Stomach (tissue), 9 donors: ENCODE data around the gene DGKK. TPM values are rescaled to one million over a fixed set of nuclear protein-coding genes. Genes with fewer than 3 reads are reported as not detected.

ENCODE experiments used
- DNase-seq, 2 donors: peaks; one replicate each; pipeline versions ENCODE4 v3.0.0 to v3.0.0-alpha.2; 2013 to 2019
- H3K27ac ChIP-seq, 5 donors: fragments of 200-600 bp in 4 of 5; sonication (generic) in 4 of 5; one replicate each; pipeline ENCODE4 v1.5.1; 2013 to 2019; ENCODE audit warnings: mild to moderate bottlenecking in 1 of 5, moderate library complexity in 1 of 5
- H3K27me3 ChIP-seq, 3 donors: fragments of 200-600 bp; sonication (generic); one replicate each; pipeline ENCODE4 v1.5.1; 2017 to 2019; ENCODE audit warnings: mixed run types in 1 of 3
- H3K36me3 ChIP-seq, 4 donors: fragments of 200-600 bp; sonication (generic); 1 replicate in 3 of 4; 2 replicates in 1 of 4; pipeline ENCODE4 v1.5.1; 2016 to 2019
- H3K4me1 ChIP-seq, 4 donors: fragments of 200-600 bp; sonication (generic); one replicate each; pipeline ENCODE4 v1.5.1; 2016 to 2019
- H3K4me3 ChIP-seq, 4 donors: fragments of 200-600 bp; sonication (generic) in 3 of 4; one replicate each; pipeline ENCODE4 v1.5.1; 2016 to 2019; ENCODE audit warnings: mild to moderate bottlenecking in 1 of 4
- H3K9me3 ChIP-seq, 4 donors: fragments of 200-600 bp; sonication (generic); one replicate each; pipeline ENCODE4 v1.5.1; 2016 to 2019
- CTCF ChIP-seq, 7 experiments: fragments of 450-650 bp in 4 of 7; fragments of 200-600 bp in 3 of 7; sonication (generic) in 3 of 7; IDR thresholded peaks; one replicate each; pipeline ENCODE4 v1.5.1; 2016 to 2019; ENCODE audit warnings: antibody characterized with exemption in 7 of 7, control low read depth in 2 of 7, mild to moderate bottlenecking in 1 of 7
- EP300 ChIP-seq: sonication (generic); formaldehyde crosslinking; IDR thresholded peaks from one replicate; pipeline ENCODE4 v1.6.1; 2017; ENCODE audit warnings: antibody characterized with exemption
- POLR2A ChIP-seq, 4 donors: fragments of 450-650 bp; IDR thresholded peaks; one replicate each; pipeline ENCODE4 v1.6.1; 2016; ENCODE audit warnings: antibody characterized with exemption in 4 of 4, control low read depth in 2 of 4, mild to moderate bottlenecking in 1 of 4, moderate library complexity in 1 of 4
- POLR2AphosphoS5 ChIP-seq, 3 donors: sonication (generic); formaldehyde crosslinking; IDR thresholded peaks; one replicate each; pipeline ENCODE4 v1.6.1; 2016; ENCODE audit warnings: antibody characterized with exemption in 3 of 3
- WGBS, 5 donors: extraction: QIAGEN DNeasy Blood & Tissue Kit in 3 of 5; methylation state at CpG; one replicate each; pipeline versions ENCODE4 v1.1.5 to v1.1.7; 2013 to 2018; 5-methylcytosine and 5-hydroxymethylcytosine counted together
- intact Hi-C: fragments of 100-400 bp; cut with DNase I; formaldehyde crosslinking; loops from one replicate; pipeline ENCODE4 v1.15.1; 2023; ENCODE audit warnings: low total_unique reads
- polyA plus RNA-seq, 3 donors: library from polyadenylated mRNA; stranded (reverse); fragments of 200-250 nt; gene quantifications; one replicate each; pipeline ENCODE4 v1.2.3, GENCODE V29; 2013
- total RNA-seq, 5 donors: library from RNA; depleted of rRNA; stranded (reverse); fragments of >200 nt; gene quantifications; one replicate each; pipeline versions ENCODE4 v1.1.0 to v1.2.3, GENCODE V29; 2014 to 2016
- donor health status: healthy with polysubstance abuse.
- donor health status: Bipolar disorder and iron deficiency.
- donor health status: healthy.

DGKK gene
- total and polyA plus RNA-seq, 8 donors, result 0.06 to 1.8 TPM; not detected in 6

DNA sequence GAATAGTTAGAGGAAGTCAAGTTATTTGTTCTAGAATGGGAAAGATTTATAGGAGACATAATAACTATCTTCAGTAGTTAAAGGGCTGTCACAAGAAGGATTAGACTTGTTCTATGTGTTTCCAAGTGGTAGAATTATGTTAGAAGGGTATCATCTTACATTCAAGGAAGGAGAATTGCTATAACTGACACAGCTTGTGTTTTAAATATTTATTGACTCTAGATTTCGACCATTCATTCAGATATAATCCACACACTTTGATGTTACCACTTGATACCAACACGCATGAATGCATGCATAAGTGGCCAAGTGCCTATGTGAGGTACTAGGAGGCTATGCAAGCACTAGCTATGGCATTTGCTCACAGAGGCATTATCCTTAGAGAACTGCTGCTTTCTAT, 143.4 kb downstream of the DGKK start:
- TF ChIP-seq POLR2A (IDR thresholded peaks at IDR 0.05), result no peak
- no peak for TF ChIP-seq EP300
- no peak for TF ChIP-seq POLR2AphosphoS5 (IDR thresholded peaks at IDR 0.05)
- TF ChIP-seq CTCF (IDR thresholded peaks at IDR 0.05), result no peak
- Histone ChIP-seq H3K36me3 (no peaks in the 10 kb centered on the region), H3K27ac (no peak overlapping the region), H3K27me3 (no peaks in the 10 kb centered on the region), H3K9me3 (peaks cover 0 to 24% (median 9%) of the 10 kb centered on the region in 4 donors), H3K4me1 (no peaks in the 10 kb centered on the region), H3K4me3 (no peak overlapping the region)
- intact Hi-C loops, result no loop called here
- DNase-seq, result no peak
- 57 to 85% (median 73%) methylated on average over 2 of the region's 2 CpGs for WGBS, 5 donors
